ENCODE results near the gene KIF3B. TPM values are rescaled to one million over a fixed set of nuclear protein-coding genes. Genes with fewer than 3 reads are reported as not detected.
"Not testable (repeated sequence)": the region's sequence is repeated elsewhere in the genome, so short reads cannot be mapped to it uniquely, and the experiment has no call there.

The KIF3B gene
- polyA plus RNA-seq, 4 donors = 38.7 to 45.7 (median 41.4) TPM

GRCh38 chr20:32326504-32326845 is 49.0 kb downstream of the KIF3B start:
- no peak for DNase-seq (ENCODE audit: low read depth in 4 of 4, low spot score in 2 of 4)

- no peak for DNase-seq (ENCODE audit: low read depth in 4 of 4, low spot score in 2 of 4)
Observed at GRCh38 chr20:32327087-32327681, 49.7 kb downstream of the KIF3B start.

DNA sequence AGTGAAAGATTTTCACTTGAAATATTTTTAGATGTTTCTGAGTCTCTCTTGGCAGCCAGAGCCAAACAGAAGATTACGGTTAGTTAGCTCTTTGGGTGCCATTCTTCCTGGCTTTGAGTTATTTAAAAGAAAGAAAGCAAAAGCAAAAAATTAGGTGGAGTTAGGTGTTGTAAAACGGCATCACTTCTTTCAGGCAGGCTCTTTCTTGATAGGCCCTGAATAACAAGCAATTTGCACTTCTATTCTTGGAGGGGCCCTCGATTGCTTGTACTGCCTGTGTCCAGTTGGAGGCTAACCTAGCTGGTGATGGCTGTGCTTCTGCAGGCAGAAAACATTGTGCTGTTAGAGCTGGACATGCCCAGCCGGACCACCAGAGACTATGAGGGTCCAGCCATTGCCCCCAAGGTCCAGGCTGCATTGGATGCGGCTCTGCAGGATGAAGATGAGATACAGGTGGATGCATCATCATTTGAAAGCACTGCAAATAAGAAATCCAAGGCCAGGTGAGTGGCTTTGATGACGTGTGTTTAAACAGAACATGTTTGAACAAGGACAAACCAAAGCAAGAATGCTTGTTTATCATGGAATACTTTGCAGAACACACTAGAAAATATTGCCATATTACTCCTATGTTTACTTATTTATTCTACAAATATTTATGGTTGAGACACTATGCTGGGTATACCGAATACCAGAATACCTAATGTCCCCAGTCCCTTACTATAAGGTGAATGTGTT is 52.5 kb downstream of the KIF3B start:
- no peak for DNase-seq (ENCODE audit: low read depth in 4 of 4, low spot score in 2 of 4)

DNA sequence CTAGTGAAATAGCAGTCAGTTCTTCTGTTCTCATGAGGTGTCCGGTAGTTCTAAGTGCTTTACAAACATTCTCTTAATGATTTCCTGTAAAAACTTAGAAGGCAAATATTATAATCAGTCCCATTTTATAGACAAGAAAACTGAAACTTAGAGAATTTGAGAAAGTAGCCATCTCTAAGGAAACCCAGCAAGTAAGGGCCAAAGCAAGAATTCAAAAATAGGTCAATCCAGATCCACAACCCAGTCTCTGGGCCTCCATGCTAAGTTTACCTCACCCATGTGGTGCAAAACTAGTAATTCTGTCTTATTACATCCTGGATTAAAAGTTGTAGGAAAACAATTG is 53.1 kb downstream of the KIF3B start:
- no peak for DNase-seq (ENCODE audit: low read depth in 4 of 4, low spot score in 2 of 4)

DNA sequence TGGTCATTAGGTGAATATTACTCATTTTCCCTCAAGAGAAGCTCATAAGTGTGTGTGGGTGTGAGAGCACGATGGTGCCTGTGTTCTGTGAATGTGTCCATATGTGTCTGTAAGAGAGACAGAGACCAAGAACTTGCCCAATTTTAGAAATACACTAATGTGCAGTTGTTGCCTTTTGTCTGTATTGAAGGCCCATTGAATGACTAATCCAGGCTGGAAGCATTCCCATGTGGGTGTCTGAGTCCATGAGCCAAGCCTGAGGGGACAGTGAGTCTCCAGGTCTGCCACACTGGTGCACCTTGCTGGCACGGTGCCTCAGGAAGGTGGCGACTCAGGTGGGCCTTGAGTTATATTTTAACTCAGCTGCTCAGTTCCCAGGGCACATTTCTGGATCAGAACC is 55.2 kb downstream of the KIF3B start:
- no peak for DNase-seq (ENCODE audit: low read depth in 4 of 4, low spot score in 2 of 4)

- no peak for DNase-seq (ENCODE audit: low read depth in 4 of 4, low spot score in 2 of 4)
Observed at GRCh38 chr20:32333181-32333987, 55.9 kb downstream of the KIF3B start.

- DNase-seq (ENCODE audit: low read depth in 4 of 4, low spot score in 2 of 4) = no peak
Observed at GRCh38 chr20:32333988-32334885, 56.8 kb downstream of the KIF3B start.

DNA sequence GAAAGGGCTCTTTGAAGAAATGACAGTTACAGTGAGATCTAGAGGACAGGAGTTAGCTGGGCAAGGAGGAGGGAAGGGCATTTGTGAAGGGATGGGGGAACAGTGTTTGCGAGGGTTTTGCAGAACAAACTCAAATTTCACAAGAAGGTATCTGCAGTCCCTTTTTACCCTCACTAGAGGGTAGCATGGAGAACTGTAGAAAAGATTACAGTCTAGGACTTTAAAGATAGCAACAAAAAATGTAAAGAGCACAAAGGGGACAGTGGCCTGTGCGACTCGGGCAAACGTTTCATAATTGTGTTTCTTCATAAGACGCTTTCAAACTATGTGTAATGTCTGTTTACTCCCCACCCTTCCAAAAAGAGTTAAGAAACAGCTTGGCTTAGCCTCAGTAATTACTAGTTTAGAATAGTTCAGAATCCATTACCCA is 59.5 kb downstream of the KIF3B start:
- no peak for DNase-seq (ENCODE audit: low read depth in 4 of 4, low spot score in 2 of 4)

GRCh38 chr20:32337937-32338661 is 60.6 kb downstream of the KIF3B start:
- no peak for DNase-seq (ENCODE audit: low read depth in 4 of 4, low spot score in 2 of 4)

- DNase-seq (ENCODE audit: low read depth in 4 of 4, low spot score in 2 of 4) = no peak
Observed at GRCh38 chr20:32338665-32339064, 61.2 kb downstream of the KIF3B start.

DNA sequence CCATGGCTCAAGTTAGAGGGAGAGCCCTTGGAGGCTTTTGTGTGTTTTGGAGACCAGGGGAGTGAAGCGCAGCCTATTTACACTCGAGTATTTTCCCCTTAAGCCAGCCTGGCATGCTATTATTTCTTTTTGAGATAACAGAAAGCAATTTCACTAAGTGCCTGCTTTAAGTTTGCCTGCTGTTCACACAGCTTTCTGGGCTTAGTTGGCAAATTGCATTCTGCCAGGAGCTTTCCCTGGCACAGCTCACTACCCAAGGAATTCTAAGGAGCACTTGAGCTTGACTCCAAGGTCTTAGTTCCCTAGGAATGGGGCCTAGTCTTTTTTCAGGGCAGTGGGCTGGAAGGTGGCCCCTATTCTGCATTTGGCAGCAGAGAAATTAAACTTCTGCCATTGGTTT is 61.7 kb downstream of the KIF3B start:
- DNase-seq (ENCODE audit: low read depth in 4 of 4, low spot score in 2 of 4) = no peak

DNA sequence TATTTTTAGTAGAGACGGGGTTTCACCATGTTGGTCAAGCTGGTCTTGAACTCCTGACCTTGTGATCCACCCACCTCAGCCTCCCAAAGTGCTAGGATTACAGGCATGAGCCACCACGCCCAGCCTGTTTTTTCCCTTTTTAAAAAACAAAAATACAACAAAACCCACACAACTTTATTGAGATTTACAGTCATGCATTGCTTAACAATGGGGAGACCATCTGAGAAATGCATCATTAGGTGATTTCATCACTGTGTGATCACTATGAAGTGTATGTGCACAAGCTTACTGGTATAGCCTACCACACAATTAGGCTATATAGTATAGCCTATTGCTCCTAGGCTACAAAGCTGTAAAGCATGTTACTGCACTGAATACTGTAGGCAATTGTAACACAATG is 63.6 kb downstream of the KIF3B start:
- not testable (repeated sequence) for DNase-seq (ENCODE audit: low read depth in 4 of 4, low spot score in 2 of 4)

DNA sequence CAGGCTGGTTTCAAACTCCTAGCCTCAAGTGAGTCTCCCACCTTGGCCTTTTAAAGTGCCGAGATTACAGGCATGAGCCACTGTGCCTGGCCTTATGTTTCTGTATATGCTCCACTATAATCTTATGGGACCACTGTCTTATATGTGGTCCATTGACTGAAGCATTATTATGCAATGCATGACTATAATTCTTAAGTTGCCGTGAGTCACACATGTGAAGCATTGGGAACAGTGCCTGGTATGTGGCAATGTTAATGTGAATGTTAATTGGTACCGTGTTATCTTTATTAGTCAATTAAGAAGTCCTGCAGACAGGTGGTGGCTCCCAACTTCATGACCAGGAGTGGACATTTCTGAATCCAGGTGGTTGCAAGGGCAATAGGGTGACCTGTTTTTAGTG is 66.0 kb downstream of the KIF3B start:
- no peak for DNase-seq (ENCODE audit: low read depth in 4 of 4, low spot score in 2 of 4)

- no peak for DNase-seq (ENCODE audit: low read depth in 4 of 4, low spot score in 2 of 4)
Observed at GRCh38 chr20:32344835-32345506, 67.5 kb downstream of the KIF3B start.

GRCh38 chr20:32348207-32348606 is 70.8 kb downstream of the KIF3B start:
- no peak for DNase-seq (ENCODE audit: low read depth in 4 of 4, low spot score in 2 of 4)

DNA sequence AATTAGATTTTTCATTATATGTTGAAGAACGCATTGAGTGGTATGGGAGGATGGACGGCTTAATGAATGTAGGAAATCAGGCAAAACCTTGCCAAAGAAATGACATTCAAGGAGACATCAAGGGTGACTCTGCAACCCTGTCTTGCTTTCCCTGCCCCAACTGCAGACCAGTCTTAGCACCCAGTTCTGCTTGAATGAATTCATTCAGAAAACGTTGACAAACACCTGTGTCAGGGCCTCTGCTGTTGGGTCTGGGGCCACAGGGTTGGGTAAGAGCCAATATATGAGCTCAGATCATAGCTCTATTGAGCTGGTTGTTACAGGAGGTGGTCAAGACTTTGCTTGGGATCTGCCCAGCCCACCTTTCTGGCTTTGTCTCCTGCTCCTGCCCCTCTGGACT is 73.0 kb downstream of the KIF3B start:
- DNase-seq (ENCODE audit: low read depth in 4 of 4, low spot score in 2 of 4) = no peak

GRCh38 chr20:32352121-32352720 is 74.8 kb downstream of the KIF3B start:
- DNase-seq (ENCODE audit: low read depth in 4 of 4, low spot score in 2 of 4) = no peak

DNA sequence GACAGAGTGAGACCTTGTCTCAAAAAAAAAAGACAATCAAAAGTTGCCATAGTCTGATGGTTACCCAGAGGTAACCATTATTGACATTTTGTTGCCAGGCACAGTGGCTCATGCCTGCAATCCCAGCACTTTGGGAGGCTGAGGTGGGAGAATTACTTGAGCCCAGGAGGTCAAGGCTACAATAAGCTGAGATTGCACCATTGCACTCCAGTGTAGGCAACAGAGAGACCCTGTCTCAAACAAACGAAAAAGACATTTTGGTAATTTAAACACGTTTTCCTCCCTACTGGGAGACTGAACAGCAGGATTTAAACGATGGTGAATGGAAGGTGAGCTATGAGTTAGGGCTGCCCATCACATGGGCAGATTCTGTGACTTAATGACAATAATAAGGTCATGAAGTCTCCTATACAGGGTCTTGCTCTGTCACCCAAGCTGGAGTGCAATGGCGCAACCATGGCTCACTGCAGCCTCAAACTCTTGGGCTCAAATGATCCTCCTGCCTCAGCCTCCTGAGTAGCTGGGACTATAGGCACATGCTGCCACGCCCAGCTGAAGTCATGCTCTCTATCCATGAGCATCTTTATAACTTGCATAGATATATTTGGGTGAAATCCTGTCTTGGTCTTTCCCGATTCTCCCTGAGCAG is 76.5 kb downstream of the KIF3B start:
- DNase-seq (ENCODE audit: low read depth in 4 of 4, low spot score in 2 of 4) = no peak
